Epithelial cell of prostate (primary cell): ENCODE results near the gene TTC39B.
"Not testable (repeated sequence)": the region's sequence is repeated elsewhere in the genome, so short reads cannot be mapped to it uniquely, and the experiment has no call there.

ENCODE experiments used
- DNase-seq: peaks from one replicate; pipeline ENCODE4 v3.0.0-alpha.2; 2011; ENCODE audit warnings: low read depth, low spot score
- H3K27ac ChIP-seq: fragments of 450-650 bp; 2 replicates; pipeline ENCODE4 v1.5.1; 2017; ENCODE audit warnings: mild to moderate bottlenecking

TTC39B gene

DNA sequence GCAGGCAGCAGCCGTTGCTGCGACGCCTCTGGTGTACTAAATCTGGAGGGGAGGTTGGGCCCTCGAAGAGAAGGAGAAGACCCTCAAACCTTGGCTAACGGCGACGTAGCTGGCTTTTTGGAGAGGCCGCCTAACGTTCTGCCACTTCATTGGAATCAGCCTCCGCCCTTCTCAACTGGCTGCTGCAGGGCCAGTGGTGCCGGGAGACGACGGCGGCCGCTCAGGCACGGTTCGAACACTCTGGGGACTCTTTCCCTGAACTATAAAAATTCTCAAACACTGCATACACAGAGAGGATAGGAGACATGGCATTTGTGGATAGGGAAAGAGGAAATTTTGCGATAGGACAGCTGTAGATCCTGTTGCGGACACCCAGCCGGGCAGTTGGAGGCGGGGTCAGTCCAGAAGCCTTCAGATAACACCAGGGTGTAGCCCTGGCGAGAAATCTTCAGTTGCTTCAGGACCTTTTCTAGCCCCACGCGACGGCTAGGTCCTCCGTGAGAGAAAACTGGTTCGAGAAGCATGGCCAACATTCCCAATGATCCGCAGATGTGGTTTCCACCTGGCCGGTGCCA is 74.2 kb downstream of the TTC39B start:
- not testable (repeated sequence) for H3K27ac ChIP-seq

DNA sequence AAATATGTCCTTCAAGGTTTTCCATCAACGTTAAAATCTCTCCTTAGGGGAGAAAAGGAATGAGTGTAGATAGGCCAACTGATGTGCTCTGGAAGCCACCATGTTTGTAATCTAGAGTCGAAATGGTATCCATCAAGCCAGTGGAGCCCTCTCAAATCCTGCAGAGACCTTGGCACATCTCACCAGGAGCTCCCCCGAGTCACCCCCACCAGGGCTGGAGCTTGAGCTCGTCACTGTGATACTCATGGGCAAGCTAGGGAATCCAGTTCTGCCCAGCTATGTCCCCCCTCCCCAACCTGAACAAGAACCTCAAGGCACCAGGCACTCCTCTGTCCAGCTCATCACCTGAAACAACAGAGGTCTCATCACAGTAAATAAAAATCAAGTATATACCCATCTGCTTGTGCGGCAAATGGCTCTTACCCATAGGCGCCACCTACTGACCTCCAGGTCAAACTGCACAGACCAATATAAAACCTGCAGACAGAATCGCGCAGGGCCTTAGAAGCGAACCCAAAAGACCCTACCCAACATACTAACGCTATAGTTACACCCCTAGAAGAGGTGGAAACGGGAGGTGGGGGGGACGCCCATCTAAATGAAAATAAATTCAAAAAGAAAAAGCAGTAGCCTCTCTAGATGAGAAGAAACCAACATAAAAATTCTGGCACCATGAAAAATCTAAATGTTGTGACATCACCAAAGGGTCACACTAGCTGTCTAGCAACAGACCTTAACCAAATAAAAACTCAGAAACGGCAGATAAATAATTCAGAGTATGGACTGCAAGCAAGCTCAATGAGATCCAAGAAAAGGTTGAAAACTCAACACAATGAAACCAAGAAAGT is 75.0 kb downstream of the TTC39B start:
- DNase-seq = no peak

More for the DNA sequence above, 74.2 kb downstream of the TTC39B start:
- not testable (repeated sequence) for DNase-seq

DNA sequence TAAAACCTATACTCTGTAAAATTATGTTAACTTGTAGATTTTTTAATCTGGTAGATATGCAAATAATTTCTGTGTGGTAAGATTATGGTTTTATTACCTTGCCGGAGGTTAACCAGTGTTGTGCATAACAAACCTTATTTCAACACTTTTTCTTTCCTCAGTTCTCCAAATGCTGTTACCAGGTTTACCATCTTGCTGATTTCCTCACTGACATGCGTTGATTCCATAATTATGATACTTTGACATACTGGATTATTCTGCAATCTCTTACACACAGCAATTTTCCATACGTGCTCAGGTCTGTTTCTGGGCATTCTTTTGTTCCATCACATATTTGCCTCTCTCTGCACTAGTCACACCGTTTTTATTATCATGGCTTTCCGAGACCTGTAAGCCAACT is 77.6 kb downstream of the TTC39B start:
- H3K27ac ChIP-seq = no peak overlapping the region
- DNase-seq = no peak

More for the DNA sequence above, 75.0 kb downstream of the TTC39B start:
- no peak overlapping the region for H3K27ac ChIP-seq

DNA sequence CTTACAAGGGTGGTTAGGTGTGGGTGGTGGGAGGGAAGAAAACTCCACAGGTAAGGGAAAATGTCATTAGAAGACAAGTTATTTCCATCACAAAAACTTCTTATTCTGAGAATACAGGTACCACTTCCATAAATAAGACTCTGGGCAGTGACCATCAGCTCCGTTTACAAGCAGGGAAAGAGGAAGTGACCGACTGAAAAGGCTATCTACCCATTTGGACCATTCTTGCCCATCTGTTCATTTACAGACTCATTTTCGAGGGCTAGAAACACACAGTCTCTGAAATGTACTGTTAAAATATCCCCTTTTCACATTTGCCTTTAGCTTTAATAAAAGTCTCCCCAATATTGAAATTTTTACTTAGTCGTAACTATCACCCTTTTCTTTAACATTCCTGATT is 79.5 kb downstream of the TTC39B start:
- no peak for DNase-seq
- no peak overlapping the region for H3K27ac ChIP-seq

DNA sequence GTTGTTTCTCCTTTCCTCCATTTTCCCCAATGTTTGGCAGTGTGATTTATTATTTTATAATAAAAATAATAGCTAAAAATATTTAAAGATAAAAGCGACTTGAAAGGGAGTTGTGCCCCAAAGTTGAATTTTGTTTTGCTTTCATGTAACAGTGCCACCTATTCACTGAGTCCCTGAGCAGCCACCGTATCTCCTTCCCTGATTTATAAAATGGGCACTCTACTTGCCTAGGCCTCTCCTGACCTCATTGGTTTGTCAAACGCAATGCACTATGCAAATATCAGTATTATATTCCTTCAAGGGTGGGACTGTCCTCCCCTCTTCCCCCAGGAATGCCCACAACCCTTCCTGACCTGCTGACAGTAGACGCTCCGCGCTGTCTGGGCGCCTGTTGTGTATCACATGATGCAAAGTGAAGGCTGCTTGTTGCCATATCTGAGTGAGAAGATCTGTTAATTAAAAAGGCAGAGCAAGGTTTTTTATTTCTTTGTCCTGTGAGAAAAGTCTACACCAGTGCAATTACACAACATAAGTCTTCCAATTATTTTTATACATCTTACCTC is 81.4 kb downstream of the TTC39B start:
- no peak for DNase-seq
- no peak overlapping the region for H3K27ac ChIP-seq

DNA sequence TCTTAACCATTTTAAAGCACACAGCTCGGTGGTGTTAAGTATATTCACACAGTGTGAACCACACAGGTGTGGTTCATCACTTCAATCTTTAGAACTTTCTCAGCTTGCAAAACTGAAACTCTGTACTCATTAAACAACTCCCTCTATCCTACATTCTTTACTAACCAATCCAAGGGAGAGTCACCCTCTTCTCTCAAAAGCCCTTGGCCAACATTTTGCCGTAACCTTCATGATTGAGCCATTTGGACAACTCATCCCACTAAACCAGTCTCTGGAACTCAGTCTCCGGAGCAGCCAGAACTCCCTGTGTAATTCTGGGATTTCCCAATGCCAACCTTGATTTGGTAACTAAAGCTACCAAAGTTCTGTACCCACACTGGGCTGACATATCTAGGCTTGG is 84.7 kb downstream of the TTC39B start:
- no peak for DNase-seq
- H3K27ac ChIP-seq = no peak overlapping the region

DNA sequence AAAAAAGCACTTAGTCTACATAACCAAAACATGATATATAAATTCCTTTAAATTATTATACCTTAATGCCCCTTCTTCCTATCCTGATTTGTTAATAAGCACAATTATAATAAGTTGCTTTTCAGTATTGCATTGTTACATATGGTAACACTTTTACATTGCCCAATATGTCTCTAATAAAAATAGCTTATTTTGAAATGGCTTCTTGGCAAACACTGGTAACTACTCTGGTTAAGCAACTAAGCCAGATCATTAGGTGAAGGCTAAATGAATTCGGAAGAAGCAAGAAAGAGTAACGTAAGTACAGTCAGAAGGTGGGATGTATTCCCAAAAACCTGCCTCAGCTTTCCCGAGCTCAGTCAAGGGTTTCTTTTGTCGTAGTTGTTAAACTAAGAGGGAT is 85.3 kb downstream of the TTC39B start:
- no peak for DNase-seq
- no peak overlapping the region for H3K27ac ChIP-seq

DNA sequence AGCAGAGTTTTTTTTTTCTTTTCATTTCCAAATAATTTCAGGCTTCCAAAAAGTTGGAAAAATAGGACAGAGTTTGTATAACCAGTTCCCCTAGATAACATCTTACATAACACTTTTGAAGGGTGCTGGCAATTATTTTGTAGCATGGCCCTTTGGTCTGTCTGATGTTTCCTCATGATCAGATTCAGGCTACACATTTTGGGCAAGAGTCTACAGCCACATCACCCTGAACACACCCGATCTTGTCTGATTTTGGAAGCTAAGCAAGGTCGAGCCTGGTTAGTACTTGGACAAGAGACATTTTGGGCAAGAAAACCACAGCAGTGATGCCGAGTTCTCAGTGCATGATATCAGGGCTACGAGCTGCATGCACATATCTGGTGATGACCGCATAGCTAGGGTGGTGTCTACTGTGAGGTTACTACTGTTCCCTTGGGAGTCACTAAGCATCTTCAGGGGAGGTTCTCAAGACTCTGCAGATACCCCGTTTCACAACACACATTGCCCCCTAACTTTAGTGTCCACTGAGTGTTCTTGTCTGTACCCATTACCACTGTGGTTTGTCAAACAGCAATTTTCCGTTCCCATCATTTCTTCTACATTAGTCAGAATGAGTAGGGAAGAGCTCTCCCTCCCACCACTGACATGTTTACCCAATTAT is 86.2 kb downstream of the TTC39B start:
- DNase-seq = no peak
- no peak overlapping the region for H3K27ac ChIP-seq

DNA sequence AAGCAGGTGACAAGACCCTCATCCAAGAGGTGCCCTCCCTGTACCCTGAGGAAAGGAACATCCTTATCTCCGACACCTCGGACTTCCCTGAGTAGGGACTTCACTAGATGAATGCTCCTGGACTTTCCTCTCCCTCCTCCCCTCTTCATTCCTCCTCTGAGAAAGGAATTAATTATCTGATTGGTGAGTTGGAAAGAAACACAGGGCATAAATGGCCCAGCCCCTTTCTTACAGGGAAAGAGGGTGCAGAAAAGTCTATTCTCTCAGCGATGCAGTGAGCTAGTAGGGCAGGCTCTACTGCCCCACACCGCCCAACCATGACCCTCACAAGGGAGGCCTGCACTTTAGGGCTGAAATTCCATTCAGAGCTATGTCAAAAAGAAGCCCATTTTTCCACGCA is 87.5 kb downstream of the TTC39B start:
- no peak for DNase-seq
- no peak overlapping the region for H3K27ac ChIP-seq

DNA sequence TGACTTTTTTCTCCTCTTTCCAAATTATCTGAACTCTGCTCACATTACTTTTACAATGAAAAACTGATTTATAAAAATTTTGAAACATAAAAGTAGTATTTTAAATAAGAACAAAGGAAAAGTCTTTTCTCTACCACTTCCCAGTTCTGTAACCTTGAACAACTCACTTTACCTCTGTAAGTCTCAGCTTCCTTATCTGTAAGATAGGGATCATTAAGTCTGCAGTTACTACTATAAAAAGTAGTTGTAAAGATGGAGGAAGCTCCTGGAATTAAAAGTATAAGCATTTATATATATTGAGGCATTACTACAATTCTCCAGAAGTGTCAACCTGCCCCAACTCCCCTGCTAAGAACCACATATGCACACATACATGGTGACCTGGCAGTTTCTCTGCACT is 88.0 kb downstream of the TTC39B start:
- H3K27ac ChIP-seq = no peak overlapping the region
- no peak for DNase-seq

DNA sequence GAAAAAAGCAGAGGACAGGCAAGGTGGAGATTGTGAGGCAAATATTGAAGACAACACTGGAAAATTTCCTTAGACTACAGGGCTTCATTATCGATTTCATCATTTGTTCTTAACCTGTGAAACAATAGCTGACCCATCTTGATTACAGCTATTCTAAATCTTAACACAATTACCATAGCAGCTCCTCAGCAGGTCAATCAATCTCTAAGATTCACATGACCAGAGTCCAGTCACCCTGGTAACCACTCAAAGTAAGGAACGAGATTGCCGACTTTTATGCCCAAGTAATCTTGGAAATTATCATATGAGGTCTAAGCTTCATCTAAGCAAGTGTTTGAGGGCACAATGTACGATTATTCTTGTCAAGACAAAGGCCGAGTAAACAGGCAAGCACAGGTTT is 93.8 kb downstream of the TTC39B start:
- H3K27ac ChIP-seq = no peak overlapping the region
- DNase-seq = no peak

DNA sequence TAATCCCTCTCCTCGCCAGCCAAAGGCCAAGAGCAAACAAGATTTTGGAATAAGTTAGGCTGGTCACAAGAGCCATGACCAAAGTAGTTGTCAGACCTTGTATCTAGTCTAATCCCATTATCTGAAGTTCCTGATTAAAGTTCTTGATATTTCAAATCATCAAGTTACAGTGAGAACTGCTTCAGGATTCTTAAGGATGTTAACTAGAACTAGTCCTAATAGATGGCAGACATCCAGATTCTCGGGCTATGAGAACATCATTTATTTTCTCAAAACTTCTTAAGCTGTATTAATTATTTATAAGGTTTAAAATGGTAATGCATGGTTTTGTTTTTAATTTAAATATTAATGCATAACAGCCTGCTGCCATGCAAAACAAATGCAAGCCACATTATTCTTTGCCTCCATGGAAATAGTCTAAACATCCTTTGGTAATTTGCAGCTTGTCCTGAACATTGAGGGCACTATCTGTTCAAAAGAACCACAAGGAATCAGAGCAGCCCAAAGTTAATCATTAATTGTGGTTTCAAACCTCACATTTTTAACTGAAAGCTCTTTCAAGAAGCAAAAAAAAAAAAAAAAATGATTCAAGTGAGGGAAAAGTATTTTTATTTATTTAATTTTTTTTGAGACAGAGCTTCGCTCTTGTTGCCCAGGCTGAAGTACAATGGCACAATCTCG is 95.1 kb downstream of the TTC39B start:
- H3K27ac ChIP-seq = no peak overlapping the region
- DNase-seq = no peak

DNA sequence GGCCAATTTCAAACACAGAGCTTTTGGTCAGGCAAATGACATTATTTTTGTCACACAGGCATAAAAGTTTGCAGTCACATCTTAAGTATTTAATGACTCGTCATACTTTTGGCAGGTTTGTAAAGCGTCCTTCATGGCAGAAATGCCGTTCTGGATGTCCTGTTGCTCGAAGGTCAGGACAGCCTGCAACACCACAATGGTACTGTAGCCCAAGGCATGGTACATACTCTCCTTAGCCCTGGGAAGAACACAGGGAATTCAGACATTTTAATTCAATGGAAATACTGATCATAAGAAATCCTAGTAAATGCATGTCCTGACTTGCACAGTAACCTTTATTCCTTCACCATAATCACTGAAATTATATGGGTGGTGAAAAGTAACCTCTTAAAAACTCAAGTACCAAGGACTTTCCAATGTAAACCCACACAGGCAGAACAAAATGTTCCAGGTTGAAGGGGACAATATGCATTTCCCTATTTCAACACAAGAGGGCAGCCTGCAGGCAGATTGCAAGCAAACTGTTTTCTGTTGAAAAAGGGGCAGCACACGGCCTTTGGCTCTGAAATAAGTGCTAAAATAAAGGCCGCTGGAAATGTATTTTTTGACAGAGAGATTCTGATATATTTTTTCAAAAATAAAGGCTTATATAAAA is 95.7 kb downstream of the TTC39B start:
- no peak overlapping the region for H3K27ac ChIP-seq
- DNase-seq = peak; percentile 18

DNA sequence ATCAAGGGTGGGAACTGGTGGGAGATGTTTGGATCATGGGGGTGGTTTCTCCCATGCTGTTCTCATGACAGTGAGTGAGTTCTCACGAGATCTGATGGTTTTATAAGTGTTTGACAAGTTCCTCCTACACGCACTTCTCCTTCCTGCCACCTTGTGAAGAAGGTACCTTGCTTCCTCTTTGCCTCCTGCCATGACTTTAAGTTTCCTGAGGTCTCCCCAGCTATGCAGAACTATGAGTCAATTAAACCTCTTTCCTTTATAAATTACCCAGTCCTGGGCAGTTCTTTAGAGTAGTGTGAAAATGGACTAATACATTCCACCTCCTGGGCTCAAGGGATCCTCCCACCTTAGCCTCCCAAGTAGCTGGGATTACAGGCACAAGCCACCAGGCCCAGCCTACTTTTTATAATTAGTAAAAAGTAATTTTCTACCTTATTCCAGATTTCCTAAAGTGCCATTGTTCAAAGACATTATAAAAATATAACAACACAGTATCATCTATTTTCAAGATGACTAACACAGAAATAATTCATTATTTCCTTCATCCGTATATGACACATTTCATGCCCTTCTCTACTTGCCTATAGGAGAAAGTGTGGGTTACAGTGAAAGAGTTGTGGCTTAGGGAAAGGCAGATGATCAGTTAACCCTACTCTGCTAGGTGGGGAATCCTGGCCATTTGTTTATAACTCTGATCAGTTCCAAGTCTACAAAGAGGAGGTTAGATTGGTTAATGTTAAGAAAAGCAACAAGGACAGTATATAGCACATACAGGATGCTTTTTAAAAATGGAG is 99.9 kb downstream of the TTC39B start:
- no peak overlapping the region for H3K27ac ChIP-seq
- DNase-seq = no peak

DNA sequence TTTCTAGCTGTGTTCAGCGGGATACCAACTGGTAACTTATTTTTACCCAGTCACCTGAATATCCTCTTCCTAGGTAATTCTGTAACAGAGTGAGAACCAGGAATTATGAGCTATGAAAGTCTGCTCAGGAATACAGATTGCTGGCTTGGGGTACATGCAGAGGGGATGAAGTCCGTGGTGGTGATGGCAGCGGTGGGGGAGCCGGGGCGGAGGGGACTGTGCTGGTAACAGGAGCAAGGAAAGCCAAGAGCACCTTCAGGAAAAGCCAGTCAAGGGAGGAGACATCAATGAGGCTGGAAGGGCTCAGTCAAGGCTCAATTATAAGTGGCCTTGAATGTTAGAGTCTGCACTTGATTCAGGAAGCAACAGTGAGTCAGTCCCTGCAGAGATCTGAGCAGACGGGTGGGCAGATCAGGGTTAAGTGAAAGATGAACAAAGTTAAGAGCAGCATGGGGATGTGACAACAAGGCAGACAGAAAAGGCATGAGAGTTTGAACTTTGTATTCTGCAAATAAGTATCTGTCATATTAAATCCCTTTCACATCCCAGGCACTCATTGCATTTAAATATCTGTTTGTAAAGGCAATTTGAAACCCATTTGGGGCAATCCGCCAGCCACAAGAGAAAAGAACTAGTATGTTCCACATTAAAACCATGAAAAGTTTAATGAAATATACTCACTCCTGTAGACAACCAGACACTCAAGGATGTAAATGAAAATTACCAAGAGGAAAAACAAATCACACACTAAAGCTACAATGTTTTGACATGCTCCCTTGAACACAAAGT is 101.2 kb downstream of the TTC39B start:
- H3K27ac ChIP-seq = no peak overlapping the region
- no peak for DNase-seq

DNA sequence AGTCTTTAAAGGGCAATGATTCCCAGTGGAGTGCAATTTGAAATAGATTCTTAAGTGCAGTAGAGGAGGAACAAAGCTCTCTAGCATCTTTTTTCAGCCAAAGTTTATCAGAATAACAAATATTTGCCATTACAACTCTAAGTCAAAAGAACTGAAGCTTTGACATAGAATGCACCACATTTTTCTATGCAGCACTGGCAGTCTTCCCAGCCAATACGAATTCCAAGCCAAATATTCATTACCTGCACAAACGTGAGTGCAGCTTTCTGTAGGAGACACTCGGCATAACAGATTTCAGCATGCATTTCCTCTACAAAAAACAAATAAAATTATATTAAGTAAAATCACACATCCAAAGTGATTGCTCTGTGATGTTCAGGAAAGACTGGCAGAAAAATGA is 103.4 kb downstream of the TTC39B start:
- no peak for DNase-seq
- no peak overlapping the region for H3K27ac ChIP-seq

DNA sequence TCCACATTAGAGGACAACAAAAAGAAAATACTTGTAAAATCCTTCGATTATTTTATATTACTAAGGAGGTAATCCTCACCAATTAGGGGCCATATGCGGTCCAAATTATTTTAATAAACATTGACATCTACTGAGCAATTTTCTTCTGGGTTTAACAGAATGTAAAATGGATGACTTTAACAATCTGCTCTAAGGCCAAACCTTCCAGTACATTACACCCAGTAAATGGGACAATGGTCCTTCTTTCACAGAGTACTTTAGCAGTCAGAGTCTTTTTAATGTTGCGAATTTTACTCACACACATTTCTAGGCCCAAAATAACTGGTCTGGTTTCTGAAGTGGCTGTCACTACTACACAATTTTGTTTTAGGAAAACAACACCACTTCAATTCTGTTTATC is 106.9 kb downstream of the TTC39B start:
- DNase-seq = no peak
- H3K27ac ChIP-seq = no peak overlapping the region

DNA sequence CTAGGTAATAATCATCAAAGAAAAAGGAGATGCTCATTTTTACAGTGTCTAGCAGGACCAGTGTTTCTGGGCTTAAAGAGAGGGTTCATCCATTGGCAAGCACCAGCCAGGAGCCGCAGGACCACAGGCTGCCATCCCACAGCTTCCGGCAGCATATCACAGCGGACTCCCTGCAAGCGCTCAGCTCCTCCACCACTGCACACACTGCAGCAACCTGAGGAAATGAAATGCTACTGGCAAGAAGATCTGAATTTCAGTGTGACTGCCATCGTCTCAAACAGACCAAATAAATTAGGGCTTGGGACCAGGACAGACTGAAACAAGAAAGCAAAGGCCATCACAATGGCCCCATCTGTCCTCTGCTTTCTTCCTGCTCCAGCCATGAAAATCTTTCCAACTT is 114.2 kb downstream of the TTC39B start:
- DNase-seq = no peak
- H3K27ac ChIP-seq = no peak overlapping the region

DNA sequence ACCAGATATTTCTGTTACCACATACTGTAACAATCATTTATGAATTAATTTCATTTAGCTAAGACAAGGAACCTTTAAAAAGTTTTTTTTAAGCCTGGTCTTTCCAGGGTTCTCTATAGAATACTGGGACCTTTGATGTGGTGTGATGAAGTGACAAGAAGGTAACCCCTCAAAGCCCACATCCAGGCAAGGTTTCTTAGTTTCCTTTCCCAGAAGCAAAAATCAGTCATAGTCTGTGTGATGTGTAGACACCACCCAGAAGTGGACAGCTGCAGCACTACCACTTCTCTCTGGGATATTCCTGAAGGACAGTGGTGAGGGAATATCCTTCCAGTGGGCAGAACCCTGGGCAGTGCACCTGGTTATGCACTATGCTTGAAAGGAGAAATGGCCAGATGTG is 115.6 kb downstream of the TTC39B start:
- no peak for DNase-seq

More for the DNA sequence above, 115.6 kb downstream of the TTC39B start:
- H3K27ac ChIP-seq = no peak overlapping the region
